ENCODE results near the gene EEF1G. TPM values are rescaled to one million over a fixed set of nuclear protein-coding genes. Genes with fewer than 3 reads are reported as not detected.

EEF1G gene
- total RNA-seq, 1 donor from 2014 or later, result 1,298 TPM

DNA sequence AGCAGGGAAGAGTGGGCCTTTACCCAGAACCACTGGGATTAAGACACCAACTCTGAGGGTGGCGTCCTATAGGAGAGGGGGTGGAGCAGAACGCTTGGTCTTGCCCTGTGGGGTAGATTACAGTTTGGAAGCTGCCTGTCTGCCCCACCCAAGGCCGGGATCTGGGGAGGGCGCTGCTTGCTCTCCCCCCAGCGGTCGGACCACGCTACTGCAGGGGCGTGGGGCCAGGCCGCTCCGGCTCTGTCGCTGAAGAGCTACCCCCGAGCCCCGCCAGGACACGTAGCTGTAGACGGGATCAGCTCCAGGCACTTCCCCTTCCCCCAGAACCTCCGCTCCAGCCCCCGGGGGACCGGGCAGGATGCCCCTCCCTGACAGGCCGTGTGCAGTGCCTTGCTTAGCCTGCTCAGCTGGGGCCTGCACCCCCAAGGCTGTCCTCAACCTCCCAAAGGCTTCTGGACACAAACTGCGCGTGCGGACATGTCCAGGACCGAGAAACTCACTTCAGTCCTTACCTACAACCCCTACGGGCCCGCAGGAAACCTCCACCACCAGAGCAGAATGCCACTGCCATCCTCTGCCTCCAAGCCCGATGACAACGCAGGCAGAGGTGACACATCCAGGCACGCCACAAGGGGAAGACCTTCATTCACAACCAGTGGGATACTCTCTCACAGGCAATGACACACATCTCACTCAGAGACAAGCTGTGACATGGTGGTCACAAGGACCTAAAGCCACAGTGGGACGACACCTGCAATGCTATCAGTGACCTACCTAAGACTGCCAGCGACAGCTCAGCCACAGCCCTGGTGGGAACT lies 30.7 kb downstream of the EEF1G start:
- H3K27me3 Mint-ChIP-seq (ENCODE audit: low read depth, unreplicated experiment), result no peaks in the 10 kb centered on the region
- Histone ChIP-seq H3K4me1 (ENCODE audit: insufficient read depth, low read length) (peaks cover 67% of the 10 kb centered on the region), H4K20me1 (ENCODE audit: insufficient read depth, low read length) (peaks cover 73% of the 10 kb centered on the region), H3K79me2 (ENCODE audit: insufficient read depth, low read length) (peaks cover 92% of the 10 kb centered on the region), H3K4me2 (ENCODE audit: low read length) (peak overlapping the region; percentile 90), H3K27me3 (ENCODE audit: insufficient read depth, low read length) (no peaks in the 10 kb centered on the region), H3K9me3 (ENCODE audit: insufficient read depth, low read depth, low read length) (no peaks in the 10 kb centered on the region), H3K9ac (ENCODE audit: low read length) (peak overlapping the region; percentile 91), H3K36me3 (ENCODE audit: insufficient read depth, low read length) (no peaks in the 10 kb centered on the region), H3K27ac (ENCODE audit: low read depth, low read length) (peak overlapping the region; percentile 87), H3K4me3 (ENCODE audit: insufficient read depth, low read depth, low read length) (peak overlapping the region; percentile 95), H2AFZ (ENCODE audit: low read depth, low read length) (no peak overlapping the region)
- peak overlapping the region; percentile 94 for H3K4me3 Mint-ChIP-seq (ENCODE audit: unreplicated experiment)
- H3K27ac Mint-ChIP-seq (ENCODE audit: unreplicated experiment), result peak overlapping the region; percentile 77
- H3K9me3 Mint-ChIP-seq (ENCODE audit: unreplicated experiment), result no peaks in the 10 kb centered on the region
- no peak for TF ChIP-seq EZH2 (IDR thresholded peaks at IDR 0.05; ENCODE audit: insufficient read depth, low read length)
- TF ChIP-seq, protein P1, sequence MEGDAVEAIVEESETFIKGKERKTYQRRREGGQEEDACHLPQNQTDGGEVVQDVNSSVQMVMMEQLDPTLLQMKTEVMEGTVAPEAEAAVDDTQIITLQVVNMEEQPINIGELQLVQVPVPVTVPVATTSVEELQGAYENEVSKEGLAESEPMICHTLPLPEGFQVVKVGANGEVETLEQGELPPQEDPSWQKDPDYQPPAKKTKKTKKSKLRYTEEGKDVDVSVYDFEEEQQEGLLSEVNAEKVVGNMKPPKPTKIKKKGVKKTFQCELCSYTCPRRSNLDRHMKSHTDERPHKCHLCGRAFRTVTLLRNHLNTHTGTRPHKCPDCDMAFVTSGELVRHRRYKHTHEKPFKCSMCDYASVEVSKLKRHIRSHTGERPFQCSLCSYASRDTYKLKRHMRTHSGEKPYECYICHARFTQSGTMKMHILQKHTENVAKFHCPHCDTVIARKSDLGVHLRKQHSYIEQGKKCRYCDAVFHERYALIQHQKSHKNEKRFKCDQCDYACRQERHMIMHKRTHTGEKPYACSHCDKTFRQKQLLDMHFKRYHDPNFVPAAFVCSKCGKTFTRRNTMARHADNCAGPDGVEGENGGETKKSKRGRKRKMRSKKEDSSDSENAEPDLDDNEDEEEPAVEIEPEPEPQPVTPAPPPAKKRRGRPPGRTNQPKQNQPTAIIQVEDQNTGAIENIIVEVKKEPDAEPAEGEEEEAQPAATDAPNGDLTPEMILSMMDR (IDR thresholded peaks at IDR 0.05; ENCODE audit: insufficient read depth, low read depth, low read length), result peak; percentile 73
- DNase-seq (ENCODE audit: low read depth) (peak; percentile 49), FAIRE-seq (no peak)
- peaks cover 55% of the 10 kb centered on the region for H3K4me1 Mint-ChIP-seq (ENCODE audit: low read depth, unreplicated experiment)
- no peaks in the 10 kb centered on the region for H3K36me3 Mint-ChIP-seq (ENCODE audit: low read depth, unreplicated experiment)

DNA sequence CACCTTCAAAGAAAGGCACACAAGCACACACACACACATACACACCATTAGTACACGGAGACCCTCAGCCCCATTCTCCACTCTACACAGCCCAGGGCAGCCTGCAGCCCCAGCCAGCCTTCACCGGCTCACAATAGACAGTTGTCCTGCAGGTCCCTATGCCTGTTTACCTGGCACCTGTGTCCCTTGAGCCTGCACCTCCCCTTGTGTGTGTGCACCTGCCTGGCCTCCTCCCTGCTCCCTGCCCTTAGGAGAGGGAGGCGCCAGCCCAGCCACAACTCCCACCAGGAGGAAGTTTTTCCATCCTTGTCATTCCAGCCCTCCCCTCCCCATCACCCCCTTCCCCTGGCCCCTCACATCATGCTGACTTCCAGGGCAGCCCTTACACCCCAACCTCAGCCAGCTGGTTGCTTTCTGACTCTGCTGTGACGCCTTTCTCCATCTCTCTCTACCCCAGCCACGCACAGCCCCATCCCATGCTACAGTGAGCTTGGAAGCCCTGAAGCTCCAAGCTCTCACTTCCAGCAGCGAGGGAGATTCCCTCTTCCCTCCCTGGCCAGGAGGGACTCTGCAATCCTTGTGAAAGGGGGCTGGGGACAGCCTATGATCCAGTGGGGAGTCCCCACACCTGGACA lies 31.5 kb downstream of the EEF1G start:
- H3K4me3 Mint-ChIP-seq (ENCODE audit: unreplicated experiment), result peak overlapping the region; percentile 94
- no peak overlapping the region for H2AFZ ChIP-seq (ENCODE audit: low read depth, low read length)
- peak overlapping the region; percentile 95 for H3K4me3 ChIP-seq (ENCODE audit: insufficient read depth, low read depth, low read length)
- H3K36me3 ChIP-seq (ENCODE audit: insufficient read depth, low read length), result no peaks in the 10 kb centered on the region
- H3K4me1 ChIP-seq (ENCODE audit: insufficient read depth, low read length), result peaks cover 62% of the 10 kb centered on the region
- peak overlapping the region; percentile 79 for H3K27ac Mint-ChIP-seq (ENCODE audit: unreplicated experiment)
- H3K4me2 ChIP-seq (ENCODE audit: low read length), result peak overlapping the region; percentile 90
- H3K9me3 ChIP-seq (ENCODE audit: insufficient read depth, low read depth, low read length), result no peaks in the 10 kb centered on the region
- FAIRE-seq (no peak), DNase-seq (ENCODE audit: low read depth) (no peak)
- H4K20me1 ChIP-seq (ENCODE audit: insufficient read depth, low read length), result peaks cover 80% of the 10 kb centered on the region
- peaks cover 94% of the 10 kb centered on the region for H3K79me2 ChIP-seq (ENCODE audit: insufficient read depth, low read length)
- H3K9me3 Mint-ChIP-seq (ENCODE audit: unreplicated experiment), result no peaks in the 10 kb centered on the region
- H3K4me1 Mint-ChIP-seq (ENCODE audit: low read depth, unreplicated experiment), result peaks cover 50% of the 10 kb centered on the region
- H3K36me3 Mint-ChIP-seq (ENCODE audit: low read depth, unreplicated experiment), result no peaks in the 10 kb centered on the region
- H3K27ac ChIP-seq (ENCODE audit: low read depth, low read length), result peak overlapping the region; percentile 33
- peak overlapping the region; percentile 91 for H3K9ac ChIP-seq (ENCODE audit: low read length)
- TF ChIP-seq, protein P1 (IDR thresholded peaks at IDR 0.05; ENCODE audit: insufficient read depth, low read depth, low read length), result no peak
- TF ChIP-seq EZH2 (IDR thresholded peaks at IDR 0.05; ENCODE audit: insufficient read depth, low read length), result no peak
- H3K27me3 ChIP-seq (ENCODE audit: insufficient read depth, low read length), result no peaks in the 10 kb centered on the region
- H3K27me3 Mint-ChIP-seq (ENCODE audit: low read depth, unreplicated experiment), result no peaks in the 10 kb centered on the region
